Activated CD4-positive, alpha-beta T cell treated with anti-CD3 and anti-CD28 coated beads, Interleukin-2, amount 50 U/mL, for 24 hours (primary cell): ENCODE results near the gene KCNQ1.

Experiments
- DNase-seq, 2 donors: peaks; one replicate each; pipeline ENCODE4 v3.0.0-alpha.2; 2020; ENCODE audit warnings: low read depth in 1 of 2, low spot score in 1 of 2

KCNQ1 gene

DNA sequence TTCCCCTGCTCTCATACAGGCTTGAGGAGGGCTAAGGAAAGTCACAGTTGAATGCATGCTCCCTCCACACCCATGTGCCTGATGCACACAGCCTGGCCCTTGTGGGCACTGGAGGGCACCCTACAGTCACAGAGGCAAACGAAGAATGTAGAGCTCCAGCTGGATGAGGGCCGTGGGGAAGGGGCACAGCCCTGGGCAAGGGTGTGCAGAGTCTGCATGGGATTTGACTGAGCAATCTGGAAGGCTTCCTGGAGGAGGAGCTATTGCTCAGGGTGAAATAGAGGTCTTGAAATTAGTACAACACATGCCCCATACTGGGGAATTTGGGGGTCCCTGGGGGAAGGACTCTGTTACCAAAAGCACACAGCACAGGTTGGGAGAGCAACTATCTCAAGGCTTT is 64.0 kb downstream of the KCNQ1 start:
- DNase-seq, result no peak

DNA sequence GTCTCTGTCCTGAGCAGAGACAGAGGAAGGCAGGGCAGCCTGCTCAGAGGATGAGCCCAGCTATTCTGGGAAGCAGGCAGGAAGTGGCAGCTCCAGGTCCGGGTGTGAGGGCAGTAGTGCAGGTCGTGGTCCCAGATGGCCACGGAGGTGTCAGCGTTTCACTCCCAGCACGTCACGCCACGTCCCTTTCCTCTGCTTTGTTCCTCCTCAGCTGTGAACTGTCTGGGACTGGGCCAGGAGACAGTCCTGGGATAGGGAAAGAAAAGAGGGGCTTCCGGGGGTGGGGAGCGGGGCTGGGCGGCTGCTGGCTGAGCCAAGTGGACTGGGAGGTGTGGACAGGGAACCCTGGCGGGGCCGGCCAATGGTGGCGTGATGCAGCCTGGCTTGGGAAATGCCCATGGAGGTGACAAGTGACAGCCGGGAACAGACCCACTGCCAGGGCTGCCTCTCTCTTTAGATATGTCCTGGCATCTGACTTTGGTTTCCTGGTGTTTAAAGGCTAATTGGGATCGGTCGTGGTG is 64.7 kb downstream of the KCNQ1 start:
- no peak for DNase-seq

DNA sequence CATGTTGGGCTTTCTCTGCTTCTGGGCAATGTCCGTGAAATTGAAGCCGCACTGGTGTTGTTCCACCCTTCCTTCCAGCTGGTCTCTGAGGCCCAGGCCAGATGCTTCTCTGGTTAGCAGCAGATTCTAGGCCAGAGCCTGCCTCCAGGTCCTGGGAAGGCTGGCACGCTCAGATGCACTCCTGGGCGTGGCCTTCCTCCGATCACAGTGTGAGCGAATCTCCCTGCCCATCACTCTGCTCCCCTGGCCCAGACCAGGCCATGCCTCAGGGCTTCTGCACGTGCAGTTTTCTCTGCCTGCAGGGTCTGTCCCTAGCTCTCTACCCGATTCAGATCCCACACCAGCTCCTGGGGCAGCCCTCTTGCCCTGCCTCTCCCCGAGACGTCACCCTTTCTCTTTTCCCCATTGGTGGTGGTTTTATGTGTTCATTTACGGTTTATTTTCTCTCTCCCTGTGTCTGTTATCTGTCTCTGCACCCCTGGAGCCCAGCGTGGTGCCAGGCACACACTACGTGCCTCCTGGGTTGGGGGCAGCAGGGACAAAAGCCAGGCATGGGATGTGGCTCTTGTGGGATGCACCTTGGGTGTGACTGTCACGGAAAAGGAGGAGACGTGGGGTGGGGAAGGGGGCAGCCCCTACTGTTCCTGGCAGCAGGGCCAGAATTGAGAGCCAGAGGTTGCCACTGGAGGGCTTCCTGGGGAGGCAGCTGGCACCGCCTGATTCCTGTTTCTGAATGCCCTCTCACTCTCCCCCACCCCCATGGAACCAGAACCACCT is 66.0 kb downstream of the KCNQ1 start:
- no peak for DNase-seq

DNA sequence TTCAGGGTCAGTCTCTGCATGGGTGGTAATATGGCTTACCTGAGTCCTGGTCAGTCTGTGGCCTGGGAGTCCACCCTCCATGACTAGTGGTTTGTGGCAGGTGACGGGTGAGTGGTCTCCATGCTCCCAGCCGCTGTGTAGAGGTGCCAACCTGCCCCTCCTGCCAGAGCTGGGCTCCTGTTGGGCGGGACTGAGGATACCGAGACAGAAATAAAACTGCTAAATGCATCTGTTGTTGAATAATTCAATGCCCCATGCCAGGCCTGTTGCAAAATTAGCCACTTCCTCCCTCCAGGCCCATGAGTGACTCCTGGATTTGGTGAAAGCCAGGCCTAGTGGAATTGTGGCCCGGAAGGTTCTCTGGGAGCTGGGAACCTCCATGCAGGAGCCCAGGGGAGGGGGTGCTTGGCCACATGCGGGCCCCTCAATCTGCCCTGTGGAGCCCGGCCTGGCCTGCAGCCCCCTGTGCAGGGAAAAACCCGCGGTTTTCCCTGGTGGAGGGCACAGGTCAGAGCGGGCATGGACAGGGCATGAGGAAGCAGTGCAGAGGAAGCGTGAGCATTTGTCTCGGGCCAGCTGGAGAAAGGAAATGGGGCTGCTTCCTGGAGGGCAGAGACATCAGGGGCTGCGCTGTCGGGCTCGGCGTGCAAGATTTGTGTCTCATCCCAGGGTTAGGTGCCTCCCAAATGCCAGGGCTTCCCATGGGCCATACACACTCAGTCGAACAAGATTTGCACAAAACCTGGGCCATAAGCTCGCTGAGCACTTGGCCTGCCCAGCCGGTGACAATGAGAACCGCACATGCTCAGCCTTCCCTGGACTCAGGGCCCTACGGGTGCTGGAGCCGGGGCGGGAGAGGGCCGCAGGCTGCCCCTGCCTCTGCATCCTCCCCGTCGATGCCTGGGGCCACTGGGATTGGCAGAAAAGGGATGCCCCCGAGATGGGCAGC is 66.9 kb downstream of the KCNQ1 start:
- no peak for DNase-seq

DNA sequence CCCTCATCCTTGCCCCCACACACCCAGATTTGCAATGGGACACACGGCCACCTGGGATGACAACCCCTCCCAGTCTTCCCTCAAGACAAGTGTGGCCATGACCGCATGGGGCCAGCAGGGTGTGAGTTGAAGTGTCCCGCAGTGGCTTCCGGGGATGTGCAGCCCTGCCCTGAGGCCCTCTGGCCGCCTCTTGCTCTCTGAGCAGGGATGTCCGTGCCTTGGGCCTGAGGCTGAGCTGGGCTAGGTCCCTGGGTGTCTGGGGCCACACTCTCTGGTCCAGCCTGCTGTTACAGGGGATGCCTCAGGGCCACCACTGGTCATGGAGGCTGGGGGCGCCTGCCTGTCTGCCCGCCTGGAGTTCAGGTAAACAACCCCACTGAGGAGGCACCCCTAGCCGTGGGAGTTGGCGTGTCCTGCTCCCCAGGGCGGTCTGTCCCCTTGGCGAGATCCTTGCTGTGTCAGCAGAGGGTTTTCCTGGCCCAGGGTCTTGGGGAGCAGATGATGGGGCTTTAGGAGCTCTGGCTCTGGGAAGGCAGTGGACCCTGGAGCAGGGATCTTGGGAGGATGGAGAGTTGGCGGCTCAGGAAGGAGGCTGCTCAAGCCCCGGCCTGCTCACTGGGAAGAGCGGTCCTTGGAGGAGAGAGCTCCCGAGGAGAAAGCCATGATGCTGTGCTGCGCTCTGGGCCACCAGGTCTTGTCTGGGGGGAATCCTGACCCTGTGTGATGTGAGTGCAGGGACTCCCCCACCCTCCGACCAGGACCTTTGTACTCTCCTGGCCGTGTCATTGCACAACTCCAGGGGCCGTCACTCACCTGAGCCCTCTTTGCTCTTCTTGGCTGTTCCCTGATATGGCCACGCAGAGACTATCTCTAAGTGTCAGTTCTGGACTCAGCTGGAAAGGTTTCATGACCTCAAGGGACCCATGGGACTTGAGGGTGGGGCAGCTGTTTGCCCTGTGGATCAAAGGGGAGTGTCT is 67.9 kb downstream of the KCNQ1 start:
- no peak for DNase-seq

DNA sequence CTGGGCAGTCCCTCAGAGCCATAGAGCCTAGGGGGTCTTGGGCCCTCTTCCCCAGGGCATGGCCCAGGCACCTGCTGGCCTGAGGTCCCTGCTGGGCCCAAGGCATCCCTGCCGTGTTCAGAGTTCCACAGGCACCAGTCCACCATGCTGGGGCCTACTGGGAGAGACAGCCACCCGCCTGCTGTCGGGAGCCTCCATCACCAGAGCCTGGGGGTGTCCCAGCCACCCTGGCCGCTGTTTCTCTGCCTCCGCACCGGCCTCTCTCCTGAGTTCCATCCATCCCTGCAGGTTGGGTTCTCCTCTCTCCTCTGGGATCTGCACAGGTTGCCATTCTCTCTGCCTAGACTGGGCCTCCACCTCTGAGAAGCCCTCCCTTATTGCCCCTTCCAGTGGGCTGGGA is 68.6 kb downstream of the KCNQ1 start:
- DNase-seq, result no peak

DNA sequence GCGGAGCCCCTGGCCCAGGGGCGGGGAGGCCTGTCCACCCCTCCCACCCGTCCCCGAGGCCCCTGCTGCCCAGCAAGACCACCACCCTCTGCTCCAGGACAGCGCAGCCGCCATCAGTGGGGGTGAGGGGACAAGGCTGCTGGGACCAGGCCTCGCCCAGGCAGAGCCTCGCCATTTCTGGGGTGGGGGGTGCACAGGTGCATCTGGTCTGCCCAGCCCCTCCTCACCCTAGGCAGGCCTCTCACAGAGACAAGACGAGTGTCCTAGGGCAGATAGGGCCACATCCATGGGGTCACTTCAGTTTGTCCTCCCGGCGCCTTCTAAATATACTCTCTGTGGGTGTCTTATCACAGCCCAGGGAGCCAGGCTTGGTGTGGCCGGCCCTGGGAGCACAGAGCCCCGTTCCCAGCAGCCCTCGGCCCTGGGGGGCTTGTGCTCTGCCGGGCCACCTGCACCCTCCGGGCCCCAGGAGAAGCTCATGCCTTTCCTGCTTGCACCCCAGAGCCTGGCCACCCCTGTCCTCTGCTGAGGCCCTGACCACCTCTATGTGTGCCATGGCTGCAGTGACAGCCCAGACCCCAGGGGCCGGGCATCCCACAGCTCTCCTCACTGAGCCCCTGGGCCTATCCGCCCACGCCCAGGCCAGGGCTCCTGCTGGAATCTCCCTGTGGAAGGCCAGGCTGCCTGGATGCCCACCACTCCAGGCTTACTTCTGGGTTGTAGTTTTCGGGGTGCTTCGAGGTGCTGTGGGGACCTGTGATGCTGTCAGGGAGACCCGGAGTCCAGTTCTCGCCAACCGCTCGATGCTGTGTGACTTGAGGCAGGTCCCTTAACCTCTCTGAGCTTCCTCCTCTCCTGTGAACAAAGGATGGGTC is 70.8 kb downstream of the KCNQ1 start:
- DNase-seq, result no peak

DNA sequence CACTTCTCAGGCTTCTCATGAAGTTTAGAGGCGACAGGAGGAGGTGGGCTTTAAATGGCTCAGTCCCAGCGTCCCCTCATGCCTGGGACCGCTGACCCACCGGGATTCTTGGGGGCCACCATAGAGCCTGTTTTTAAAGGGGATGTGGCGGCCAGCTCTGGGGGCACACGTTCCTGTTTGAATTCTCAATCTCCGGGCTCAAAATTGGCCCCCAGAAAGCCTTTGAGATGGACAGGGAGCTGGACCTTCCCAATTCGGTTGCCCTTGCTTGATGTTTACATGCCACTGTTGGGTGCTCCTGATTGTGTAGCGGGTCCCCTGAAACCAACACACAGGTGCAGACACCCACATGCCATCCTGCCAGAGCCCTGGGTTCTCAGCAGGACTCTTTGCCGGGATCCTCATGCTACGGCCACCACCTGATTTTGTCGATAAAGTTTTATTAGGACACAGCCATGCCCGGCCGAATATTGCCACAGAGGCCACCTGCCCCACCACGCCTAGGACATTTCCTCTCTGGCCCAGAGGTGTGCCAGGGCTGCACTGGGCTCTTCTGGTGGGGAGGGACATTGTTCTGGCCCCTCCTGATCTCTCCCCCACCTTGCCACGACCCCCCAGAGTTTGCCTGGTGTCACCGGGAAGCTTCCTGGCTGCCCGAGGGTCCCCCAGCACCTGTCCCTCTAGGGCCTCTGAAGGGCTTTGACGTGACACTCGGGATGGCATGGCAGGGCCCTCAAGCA is 71.6 kb downstream of the KCNQ1 start:
- DNase-seq, result no peak

DNA sequence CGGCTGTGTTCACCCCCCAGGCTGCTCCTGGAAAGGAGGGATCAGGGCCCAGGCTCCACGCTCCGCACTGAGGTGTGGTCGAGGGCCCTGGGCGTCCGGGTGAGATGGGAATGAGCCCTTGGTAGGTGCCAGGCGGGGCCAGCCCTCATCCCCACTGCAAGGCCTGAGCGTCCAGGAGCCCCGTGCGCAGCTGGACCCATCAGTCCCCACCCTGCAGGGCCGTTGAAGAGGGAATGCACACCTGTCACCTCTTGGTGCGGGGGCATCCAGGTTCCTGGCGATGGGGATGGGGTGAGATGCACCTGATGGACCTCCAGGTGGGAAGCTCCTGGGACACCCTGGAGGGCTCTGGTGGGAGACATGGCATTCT is 72.2 kb downstream of the KCNQ1 start:
- no peak for DNase-seq

DNA sequence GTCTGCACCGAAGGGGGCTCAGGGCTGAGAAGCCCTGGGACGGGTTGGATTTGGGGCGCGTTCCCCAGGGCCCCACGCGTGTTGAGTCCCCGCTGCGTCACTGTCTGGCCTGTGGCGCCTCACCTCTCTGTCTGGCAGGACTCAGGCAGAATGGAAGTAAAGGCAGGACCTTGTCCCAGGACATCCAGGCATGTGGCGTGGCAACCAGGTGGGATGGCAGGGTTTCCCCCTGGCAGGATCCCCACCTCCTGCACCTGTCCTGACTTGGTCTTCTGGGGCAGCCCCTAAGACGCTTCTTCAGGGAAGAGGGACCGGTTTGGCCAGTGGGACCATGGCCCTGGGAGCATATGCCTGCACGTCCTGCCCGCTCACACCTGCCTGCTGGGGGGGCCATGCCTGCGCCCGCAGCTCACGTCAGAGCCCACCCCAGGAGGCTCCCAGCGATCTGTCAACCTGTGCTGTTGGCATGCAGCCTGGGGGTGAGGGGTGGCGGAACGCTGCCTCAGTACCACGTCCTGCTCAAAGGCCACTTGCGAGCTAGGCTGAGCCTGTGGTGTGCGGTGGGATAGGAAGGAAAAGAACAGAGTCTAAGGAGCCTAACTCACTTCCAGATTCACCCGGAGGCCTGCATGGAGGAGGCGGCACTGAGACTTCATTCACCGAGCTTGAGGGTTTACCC is 72.7 kb downstream of the KCNQ1 start:
- DNase-seq, result no peak

DNA sequence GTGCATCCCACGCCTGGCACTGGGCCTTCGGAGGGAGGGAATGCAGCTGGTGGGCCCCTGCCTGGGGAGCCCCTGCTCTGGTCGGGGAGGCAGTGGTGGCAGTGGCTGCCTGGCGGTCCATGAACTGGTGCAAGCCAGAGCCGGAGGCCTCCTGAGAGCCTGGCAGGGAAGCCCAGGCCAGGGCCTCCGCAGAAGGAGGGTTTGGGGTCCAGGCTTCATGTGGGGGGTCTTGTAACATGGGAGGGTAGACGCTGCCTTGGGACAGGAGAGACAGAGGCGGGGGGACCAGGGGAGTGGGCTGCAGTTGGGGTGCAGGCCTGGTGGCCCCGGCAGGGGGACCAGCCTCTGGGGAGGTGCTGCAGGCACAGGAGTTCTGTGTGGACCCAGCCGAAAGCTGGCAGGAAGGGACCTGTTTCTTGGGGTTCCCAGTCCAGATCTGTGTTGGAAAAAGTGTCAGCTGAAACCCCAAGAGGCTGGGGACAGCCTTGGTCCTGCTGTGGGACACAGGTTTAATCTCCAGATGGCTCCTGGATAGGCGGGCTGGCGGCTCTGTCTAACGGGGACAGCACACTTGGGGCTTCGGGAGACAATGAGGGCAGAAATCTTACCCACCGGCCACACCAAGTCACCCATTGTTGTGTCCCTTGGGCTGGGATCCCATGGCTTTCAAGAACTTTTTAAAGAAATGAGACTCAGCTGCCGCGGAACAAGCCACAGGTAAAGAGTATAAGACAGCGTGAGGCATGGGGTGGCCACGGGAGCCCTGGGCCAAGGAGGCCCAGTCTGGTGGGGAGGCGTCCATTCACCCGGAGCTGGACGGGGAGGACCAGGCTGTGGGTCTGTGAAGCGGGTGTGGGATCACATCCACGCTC is 73.5 kb downstream of the KCNQ1 start:
- no peak for DNase-seq

DNA sequence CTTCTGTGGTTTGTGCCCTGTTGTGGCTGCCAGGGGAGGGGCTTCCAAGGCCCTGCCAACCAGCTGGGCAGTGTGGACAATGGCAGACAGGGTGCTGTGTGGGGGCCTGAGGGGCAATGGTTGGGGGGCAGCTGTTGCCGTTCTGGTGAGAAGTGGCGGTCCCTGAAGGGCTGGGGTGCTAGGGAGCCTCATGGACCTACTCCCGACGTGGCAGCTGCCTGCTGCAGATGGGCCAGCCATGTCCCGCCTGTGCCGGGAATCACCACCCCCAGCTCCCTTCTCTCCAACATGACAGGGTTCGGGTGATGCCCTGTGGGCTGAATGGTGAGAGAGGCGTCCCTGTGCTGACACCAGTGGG is 74.2 kb downstream of the KCNQ1 start:
- no peak for DNase-seq

DNA sequence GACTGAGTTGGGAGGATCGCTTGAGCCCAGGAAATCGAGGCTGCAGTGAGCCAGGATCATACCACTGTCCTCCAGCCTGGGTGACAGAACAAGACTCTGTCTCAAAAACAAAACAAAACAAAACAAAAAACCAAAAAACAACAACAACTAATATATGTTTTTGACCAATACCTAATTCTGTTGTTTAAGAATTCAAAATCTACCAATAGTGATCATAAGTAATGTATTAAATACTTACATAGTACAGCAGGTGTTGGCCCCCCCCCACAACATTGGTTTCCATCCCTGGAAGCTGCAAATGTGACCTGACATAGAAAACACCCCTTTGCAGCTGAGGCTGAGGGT is 74.7 kb downstream of the KCNQ1 start:
- no peak for DNase-seq

DNA sequence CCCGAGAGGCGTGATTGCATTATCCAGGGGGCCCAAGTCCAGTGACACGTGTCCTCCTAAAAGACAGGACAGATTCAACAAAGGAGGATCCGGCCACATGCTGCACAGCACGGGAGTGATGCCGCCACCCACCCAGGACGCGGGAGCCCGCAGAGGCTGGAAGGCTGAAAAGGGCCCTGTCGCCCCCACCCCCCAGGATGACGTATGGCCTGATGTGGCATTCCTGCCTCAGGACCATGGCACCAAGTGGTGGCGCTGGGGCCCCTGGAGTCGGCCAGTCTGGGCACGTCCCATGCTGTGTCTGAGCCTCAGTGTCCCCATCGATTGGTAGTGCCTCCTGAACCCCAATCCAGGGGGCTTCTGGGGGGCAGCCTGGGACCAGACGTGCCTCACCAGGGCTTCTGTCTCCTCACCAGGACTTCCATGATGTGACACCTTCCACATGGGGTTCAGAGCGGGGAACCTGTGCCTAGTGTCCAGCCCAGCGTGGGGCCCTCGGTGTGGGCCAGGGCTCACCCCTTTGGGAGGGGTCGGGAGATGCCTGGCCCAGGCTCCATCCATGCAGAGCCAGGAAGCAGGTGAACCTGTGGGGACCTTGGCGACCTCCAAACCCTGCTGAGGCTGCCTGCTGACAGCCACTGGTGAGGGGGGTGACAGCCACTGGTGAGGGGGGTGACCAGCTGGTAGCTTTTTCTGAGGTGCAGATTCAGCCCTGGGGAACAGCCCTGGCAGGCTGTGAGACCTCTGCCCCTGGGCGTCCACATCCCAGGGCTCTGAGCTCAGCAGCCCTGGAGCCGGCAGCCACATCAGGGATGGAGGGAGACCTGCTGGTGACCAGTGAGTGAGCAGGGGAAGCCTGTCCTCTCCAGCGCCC is 75.3 kb downstream of the KCNQ1 start:
- DNase-seq, result no peak

DNA sequence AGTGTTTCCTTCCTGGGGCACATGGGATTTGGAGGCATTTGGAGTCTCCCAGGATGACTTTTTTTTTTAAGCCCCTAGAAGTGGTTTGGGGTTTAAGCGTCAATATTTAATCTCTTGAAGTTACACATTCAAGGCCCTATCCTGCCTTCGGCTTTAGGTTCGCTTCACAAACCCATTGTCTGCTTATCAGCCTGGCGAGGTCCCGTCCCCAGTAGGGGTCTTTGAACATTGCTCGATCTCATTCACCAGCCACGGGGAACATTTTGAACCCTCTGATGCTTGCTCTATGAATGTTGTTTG is 75.9 kb downstream of the KCNQ1 start:
- no peak for DNase-seq

DNA sequence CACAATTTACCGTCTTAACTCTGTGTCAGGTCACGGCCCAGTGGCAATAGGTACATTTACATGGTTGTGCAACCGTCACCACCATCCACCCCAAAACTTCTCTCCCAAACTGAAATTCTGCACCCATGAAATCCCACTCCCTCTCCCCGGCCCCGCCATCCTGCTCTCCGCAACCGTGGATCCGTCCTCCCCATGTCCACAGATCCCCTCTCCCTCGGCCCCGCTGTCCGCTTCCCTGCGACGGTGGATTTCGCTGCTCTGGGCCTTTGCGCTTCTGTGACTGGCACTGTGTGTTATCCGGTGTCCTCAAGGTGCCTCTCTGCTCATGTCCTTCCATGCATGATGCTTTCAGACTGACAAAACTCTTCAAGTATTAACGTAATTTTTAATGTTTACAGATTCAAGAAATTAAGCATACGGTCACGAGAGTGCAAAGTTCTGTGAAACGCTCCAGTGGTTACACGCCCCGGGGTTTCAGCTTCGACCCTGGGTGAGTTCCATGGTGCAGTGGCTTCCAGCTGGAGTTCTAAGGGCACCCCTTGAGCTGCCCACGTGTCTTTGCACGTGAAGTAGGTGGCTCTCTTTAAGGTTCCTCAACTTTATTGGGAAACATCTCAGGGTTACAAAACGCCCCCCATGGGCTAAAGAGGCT is 76.4 kb downstream of the KCNQ1 start:
- no peak for DNase-seq
